ENCODE data around the gene UTP20.
"Not testable (repeated sequence)": the region's sequence is repeated elsewhere in the genome, so short reads cannot be mapped to it uniquely, and the experiment has no call there.

The UTP20 gene

GRCh38 chr12:101327546-101327945, 47.6 kb downstream of the UTP20 start:
- DNase-seq (ENCODE audit: low spot score) = no peak

- DNase-seq (ENCODE audit: low spot score) = no peak
Measured at GRCh38 chr12:101328917-101329316, 49.0 kb downstream of the UTP20 start.

- no peak for DNase-seq (ENCODE audit: low spot score)
Measured at GRCh38 chr12:101330631-101331030, 50.7 kb downstream of the UTP20 start.

- DNase-seq (ENCODE audit: low spot score) = no peak
Measured at GRCh38 chr12:101336437-101336836, 56.5 kb downstream of the UTP20 start.

GRCh38 chr12:101338087-101338486, 58.2 kb downstream of the UTP20 start:
- DNase-seq (ENCODE audit: low spot score) = no peak

- DNase-seq (ENCODE audit: low spot score) = no peak
Measured at GRCh38 chr12:101343893-101344292, 64.0 kb downstream of the UTP20 start.

- no peak for DNase-seq (ENCODE audit: low spot score)
Measured at GRCh38 chr12:101351682-101352081, 71.8 kb downstream of the UTP20 start.

GRCh38 chr12:101356794-101357193, 76.9 kb downstream of the UTP20 start:
- DNase-seq (ENCODE audit: low spot score) = no peak

GRCh38 chr12:101361455-101361854, 81.5 kb downstream of the UTP20 start:
- DNase-seq (ENCODE audit: low spot score) = no peak

GRCh38 chr12:101368016-101368415, 88.1 kb downstream of the UTP20 start:
- no peak for DNase-seq (ENCODE audit: low spot score)

- no peak for DNase-seq (ENCODE audit: low spot score)
Measured at GRCh38 chr12:101372431-101372830, 92.5 kb downstream of the UTP20 start.

GRCh38 chr12:101375573-101375972, 95.7 kb downstream of the UTP20 start:
- no peak for DNase-seq (ENCODE audit: low spot score)

- DNase-seq (ENCODE audit: low spot score) = no peak
Measured at GRCh38 chr12:101379149-101379548, 99.2 kb downstream of the UTP20 start.

- not testable (repeated sequence) for DNase-seq (ENCODE audit: low spot score)
Measured at GRCh38 chr12:101391181-101391580, 111.3 kb downstream of the UTP20 start.

GRCh38 chr12:101407049-101407435, 127.1 kb downstream of the UTP20 start:
- DNase-seq (ENCODE audit: low spot score) = peak; percentile 38

GRCh38 chr12:101407436-101408345, 127.8 kb downstream of the UTP20 start, which contains the start of gene ARL1:
Gene ARL1, minus strand, starts transcription at chr12:101407772. Its CDS starts 127 bp downstream, at chr12:101407645.
- DNase-seq (ENCODE audit: low spot score) = peak; percentile 73

- not testable (repeated sequence) for DNase-seq (ENCODE audit: low spot score)
Measured at GRCh38 chr12:101410169-101410568, 130.3 kb downstream of the UTP20 start.

GRCh38 chr12:101414533-101415119, 134.7 kb downstream of the UTP20 start:
- DNase-seq (ENCODE audit: low spot score) = peak; percentile 47

- no peak for DNase-seq (ENCODE audit: low spot score)
Measured at GRCh38 chr12:101415228-101415627, 135.3 kb downstream of the UTP20 start.

GRCh38 chr12:101422066-101422465, 142.2 kb downstream of the UTP20 start:
- DNase-seq (ENCODE audit: low spot score) = not testable (repeated sequence)

GRCh38 chr12:101424620-101425019, 144.7 kb downstream of the UTP20 start:
- DNase-seq (ENCODE audit: low spot score) = no peak

GRCh38 chr12:101430456-101430855, 150.6 kb downstream of the UTP20 start:
- DNase-seq (ENCODE audit: low spot score) = no peak

GRCh38 chr12:101436136-101436535, 156.2 kb downstream of the UTP20 start:
- DNase-seq (ENCODE audit: low spot score) = no peak

All from HuH-7.5 (cell line).